Loucy (cell line): ENCODE data around the gene SNRNP200.
"Not testable (repeated sequence)": the region's sequence is repeated elsewhere in the genome, so short reads cannot be mapped to it uniquely, and the experiment has no call there.

ENCODE experiments used
- H2AFZ ChIP-seq: fragments of 200-600 bp; sonication (generic); 2 replicates; pipeline ENCODE4 v1.6.0; 2016; ENCODE audit warnings: antibody characterized with exemption, mild to moderate bottlenecking, low read length, moderate library complexity
- H3F3A ChIP-seq: fragments of 200-600 bp; 2 replicates; pipeline ENCODE4 v1.6.0; 2016; ENCODE audit warnings: antibody characterized with exemption, low read depth, mild to moderate bottlenecking
- H3K27me3 ChIP-seq: fragments of 200-600 bp; sonication (generic); 2 replicates; pipeline ENCODE4 v1.6.1; 2014; ENCODE audit warnings: low read length, mild to moderate bottlenecking; ENCODE audit not compliant: insufficient read depth, poor library complexity, severe bottlenecking
- H3K36me3 ChIP-seq: fragments of 200-600 bp; sonication (generic); 2 replicates; pipeline ENCODE4 v1.6.1; 2016; ENCODE audit warnings: low read length; ENCODE audit not compliant: insufficient read depth
- H3K4me1 ChIP-seq: fragments of 200-600 bp; sonication (generic); 2 replicates; pipeline ENCODE4 v1.5.1; 2014; ENCODE audit warnings: low read length, mild to moderate bottlenecking; ENCODE audit not compliant: insufficient read depth, poor library complexity, severe bottlenecking
- H3K4me2 ChIP-seq: fragments of 200-600 bp; sonication (generic); 2 replicates; pipeline ENCODE4 v1.6.0; 2014; ENCODE audit warnings: antibody characterized with exemption, low read length, low read depth, mild to moderate bottlenecking; ENCODE audit not compliant: poor library complexity, severe bottlenecking
- H3K4me3 ChIP-seq: fragments of 200-600 bp; sonication (generic); 2 replicates; pipeline ENCODE4 v1.5.1; 2014; ENCODE audit warnings: low read length, mild to moderate bottlenecking, mixed read lengths; ENCODE audit not compliant: poor library complexity, severe bottlenecking
- H3K79me2 ChIP-seq: fragments of 200-600 bp; sonication (generic); 2 replicates; pipeline ENCODE4 v1.6.1; 2014; ENCODE audit warnings: low read length; ENCODE audit not compliant: insufficient read depth
- H3K9ac ChIP-seq: fragments of 200-600 bp; sonication (generic); 2 replicates; pipeline ENCODE4 v1.6.0; 2014; ENCODE audit warnings: mild to moderate bottlenecking, low read depth, low read length, moderate library complexity; ENCODE audit not compliant: poor library complexity, severe bottlenecking
- H3K9me2 ChIP-seq: fragments of 200-600 bp; sonication (generic); replicated peaks from 2 replicates; pipeline ENCODE4 v1.6.1; 2016; ENCODE audit warnings: low read depth, low read length, mixed read lengths
- H3K9me3 ChIP-seq: fragments of 200-600 bp; sonication (generic); 2 replicates; pipeline ENCODE4 v1.6.1; 2014; ENCODE audit warnings: mild to moderate bottlenecking, antibody characterized with exemption, low read length, low read depth; ENCODE audit not compliant: insufficient read depth
- H4K20me1 ChIP-seq: fragments of 200-600 bp; sonication (generic); 2 replicates; pipeline ENCODE4 v1.6.0; 2014; ENCODE audit warnings: antibody characterized with exemption, low read length, mild to moderate bottlenecking; ENCODE audit not compliant: insufficient read depth, poor library complexity, severe bottlenecking
- EZH2phosphoT487 ChIP-seq: fragments of 200-600 bp; IDR thresholded peaks from 2 replicates; pipeline ENCODE4 v1.6.1; 2018; ENCODE audit warnings: antibody characterized with exemption, mild to moderate bottlenecking, moderate library complexity, borderline replicate concordance
- TF ChIP-seq, protein P1 (sequence below): fragments of 200-600 bp; sonication (generic); conservative IDR thresholded peaks from 2 replicates; pipeline ENCODE4 v1.5.1; 2014; ENCODE audit warnings: mild to moderate bottlenecking, antibody characterized with exemption, low read length

SNRNP200 gene

DNA sequence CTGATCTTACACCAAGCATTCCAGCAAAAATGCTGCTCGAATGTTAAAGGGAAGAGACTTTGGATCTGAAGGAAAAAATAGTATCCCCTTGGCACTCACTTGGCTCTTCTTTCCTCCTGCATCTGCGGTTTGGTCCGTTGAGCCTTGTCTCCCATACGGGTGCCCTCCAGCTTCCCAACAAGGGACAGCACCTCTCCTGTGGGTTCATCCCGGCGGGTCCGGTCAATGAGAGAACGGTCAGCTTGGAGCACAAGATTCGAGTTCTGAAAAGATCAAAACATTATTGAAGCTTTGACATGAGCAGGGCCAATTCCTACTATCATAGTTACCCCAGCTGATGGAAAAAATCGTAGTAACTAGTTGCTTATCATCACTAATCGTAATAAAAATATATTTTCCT is 740 bp downstream of the SNRNP200 start:
- H3K36me3 ChIP-seq, result peaks cover 37% of the 10 kb centered on the region; the same call in 1 of the 2 replicates
- no peaks in the 10 kb centered on the region for H3K9me3 ChIP-seq
- TF ChIP-seq, protein P1, sequence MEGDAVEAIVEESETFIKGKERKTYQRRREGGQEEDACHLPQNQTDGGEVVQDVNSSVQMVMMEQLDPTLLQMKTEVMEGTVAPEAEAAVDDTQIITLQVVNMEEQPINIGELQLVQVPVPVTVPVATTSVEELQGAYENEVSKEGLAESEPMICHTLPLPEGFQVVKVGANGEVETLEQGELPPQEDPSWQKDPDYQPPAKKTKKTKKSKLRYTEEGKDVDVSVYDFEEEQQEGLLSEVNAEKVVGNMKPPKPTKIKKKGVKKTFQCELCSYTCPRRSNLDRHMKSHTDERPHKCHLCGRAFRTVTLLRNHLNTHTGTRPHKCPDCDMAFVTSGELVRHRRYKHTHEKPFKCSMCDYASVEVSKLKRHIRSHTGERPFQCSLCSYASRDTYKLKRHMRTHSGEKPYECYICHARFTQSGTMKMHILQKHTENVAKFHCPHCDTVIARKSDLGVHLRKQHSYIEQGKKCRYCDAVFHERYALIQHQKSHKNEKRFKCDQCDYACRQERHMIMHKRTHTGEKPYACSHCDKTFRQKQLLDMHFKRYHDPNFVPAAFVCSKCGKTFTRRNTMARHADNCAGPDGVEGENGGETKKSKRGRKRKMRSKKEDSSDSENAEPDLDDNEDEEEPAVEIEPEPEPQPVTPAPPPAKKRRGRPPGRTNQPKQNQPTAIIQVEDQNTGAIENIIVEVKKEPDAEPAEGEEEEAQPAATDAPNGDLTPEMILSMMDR, result no peak
- no peak for TF ChIP-seq EZH2phosphoT487
- no peaks in the 10 kb centered on the region for H3F3A ChIP-seq
- H3K4me2 ChIP-seq, result peak overlapping the region; percentile 97
- H3K4me1 ChIP-seq, result peaks cover 47% of the 10 kb centered on the region
- peak overlapping the region; percentile 93 for H3K9ac ChIP-seq
- peaks cover 67% of the 10 kb centered on the region for H3K79me2 ChIP-seq
- H4K20me1 ChIP-seq, result peaks cover 49% of the 10 kb centered on the region
- no peak overlapping the region for H2AFZ ChIP-seq
- no peaks in the 10 kb centered on the region for H3K27me3 ChIP-seq
- H3K4me3 ChIP-seq, result peak overlapping the region; percentile 80
- H3K9me2 ChIP-seq, result no peaks in the 10 kb centered on the region

- Histone ChIP-seq H3K4me3 (peak overlapping the region; percentile 50), H3K36me3 (peaks cover 65% of the 10 kb centered on the region), H3F3A (no peaks in the 10 kb centered on the region), H3K27me3 (no peaks in the 10 kb centered on the region), H3K4me1 (peaks cover 47% of the 10 kb centered on the region), H2AFZ (no peak overlapping the region), H3K9ac (peak overlapping the region; percentile 45), H3K9me3 (no peaks in the 10 kb centered on the region), H3K79me2 (peaks cover 77% of the 10 kb centered on the region), H3K9me2 (no peaks in the 10 kb centered on the region), H4K20me1 (peaks cover 58% of the 10 kb centered on the region), H3K4me2 (peak overlapping the region; percentile 97)
- TF ChIP-seq, protein P1, result no peak
- TF ChIP-seq EZH2phosphoT487, result no peak
Observed at GRCh38 chr2:96301865-96302264, 3.5 kb downstream of the SNRNP200 start.

GRCh38 chr2:96296925-96297324 is 8.4 kb downstream of the SNRNP200 start:
- peaks cover 33% of the 10 kb centered on the region for H4K20me1 ChIP-seq
- H3K9ac ChIP-seq, result no peak overlapping the region
- H3K9me2 ChIP-seq, result no peaks in the 10 kb centered on the region
- peaks cover 98% of the 10 kb centered on the region for H3K36me3 ChIP-seq
- no peak overlapping the region for H2AFZ ChIP-seq
- H3F3A ChIP-seq, result no peaks in the 10 kb centered on the region
- H3K9me3 ChIP-seq, result no peaks in the 10 kb centered on the region
- H3K4me3 ChIP-seq, result no peak overlapping the region
- H3K79me2 ChIP-seq, result peaks cover 31% of the 10 kb centered on the region
- H3K4me1 ChIP-seq, result peaks cover 11% of the 10 kb centered on the region
- H3K4me2 ChIP-seq, result no peak overlapping the region
- H3K27me3 ChIP-seq, result no peaks in the 10 kb centered on the region
- TF ChIP-seq, protein P1, result no peak
- TF ChIP-seq EZH2phosphoT487, result no peak

- H3K9ac ChIP-seq, H3F3A ChIP-seq, H3K4me1 ChIP-seq: not testable (repeated sequence)
Observed at GRCh38 chr2:96294271-96294670, 11.1 kb downstream of the SNRNP200 start.

More at GRCh38 chr2:96294271-96294670, 11.1 kb downstream of the SNRNP200 start:
- H3K4me2 ChIP-seq, H3K4me3 ChIP-seq, H3K79me2 ChIP-seq, H3K9me3 ChIP-seq, H2AFZ ChIP-seq, H3K9me2 ChIP-seq, H3K27me3 ChIP-seq: not testable (repeated sequence)
- H4K20me1 ChIP-seq, result peaks cover 12% of the 10 kb centered on the region
- H3K36me3 ChIP-seq, result peaks cover 100% of the 10 kb centered on the region
